ENCODE data around the gene ALOX5.
"Not testable (repeated sequence)": the region's sequence is repeated elsewhere in the genome, so short reads cannot be mapped to it uniquely, and the experiment has no call there.

The ALOX5 gene

DNA sequence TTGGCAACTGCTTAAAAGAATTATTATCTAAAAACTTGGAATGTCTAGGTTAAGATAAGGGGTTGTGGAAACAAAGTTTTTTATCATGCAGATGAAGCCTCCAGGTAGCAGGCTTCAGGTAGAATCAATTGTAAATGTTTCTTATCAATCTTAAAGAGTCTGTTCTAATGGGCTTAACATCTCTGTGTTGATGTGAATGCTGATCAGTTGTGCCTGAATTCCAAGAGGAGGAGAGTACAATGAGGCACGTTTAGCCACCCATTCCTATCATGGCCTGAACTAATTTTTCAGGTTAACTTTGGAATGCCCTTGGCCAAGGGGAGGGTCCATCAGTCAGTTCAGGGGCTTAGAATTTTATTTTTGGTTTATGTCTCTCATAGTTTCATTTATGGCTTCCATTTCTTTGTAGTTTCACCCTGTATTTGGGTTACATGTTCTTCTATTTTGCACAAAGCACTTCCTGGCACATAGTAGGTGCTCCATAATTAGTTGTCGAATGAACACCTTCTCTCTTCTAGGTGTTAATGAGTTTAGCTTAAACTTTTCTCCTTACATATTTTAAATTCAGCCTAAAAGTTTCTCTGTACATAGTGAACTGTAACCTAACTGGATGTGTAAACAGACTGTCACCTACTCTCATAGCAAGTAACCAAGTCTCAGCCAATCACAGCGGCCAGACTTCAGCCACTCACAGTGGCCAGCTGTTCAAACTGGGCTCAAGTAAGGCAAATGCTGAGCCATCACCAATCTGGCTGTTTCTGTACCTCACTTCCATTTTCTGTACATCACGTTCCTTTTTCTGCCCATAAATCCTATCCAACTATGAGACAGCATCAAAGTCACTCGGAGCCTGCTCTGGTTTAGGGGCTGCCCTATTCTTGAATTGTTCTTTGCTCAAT is 34.7 kb downstream of the ALOX5 start:
- no peak for DNase-seq

DNA sequence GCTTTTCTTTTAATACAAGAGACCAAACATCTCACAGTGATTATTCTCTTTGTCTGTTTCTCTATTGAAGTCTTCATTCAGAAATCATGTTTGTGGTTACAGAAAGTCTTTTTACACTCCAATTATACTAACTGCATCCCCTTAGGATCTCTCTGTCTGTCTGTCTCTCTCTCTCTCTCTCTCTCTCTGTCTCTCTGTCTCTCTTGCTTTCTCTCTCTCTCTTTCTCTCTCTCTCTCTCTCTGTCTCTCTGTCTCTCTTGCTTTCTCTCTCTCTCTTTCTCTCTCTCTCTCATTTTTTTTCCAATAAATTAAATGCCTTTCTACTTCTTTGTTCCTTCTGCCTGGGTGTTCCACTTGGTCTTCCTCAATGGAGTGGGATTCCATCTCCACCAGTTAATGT is 35.3 kb downstream of the ALOX5 start:
- DNase-seq, result not testable (repeated sequence)

DNA sequence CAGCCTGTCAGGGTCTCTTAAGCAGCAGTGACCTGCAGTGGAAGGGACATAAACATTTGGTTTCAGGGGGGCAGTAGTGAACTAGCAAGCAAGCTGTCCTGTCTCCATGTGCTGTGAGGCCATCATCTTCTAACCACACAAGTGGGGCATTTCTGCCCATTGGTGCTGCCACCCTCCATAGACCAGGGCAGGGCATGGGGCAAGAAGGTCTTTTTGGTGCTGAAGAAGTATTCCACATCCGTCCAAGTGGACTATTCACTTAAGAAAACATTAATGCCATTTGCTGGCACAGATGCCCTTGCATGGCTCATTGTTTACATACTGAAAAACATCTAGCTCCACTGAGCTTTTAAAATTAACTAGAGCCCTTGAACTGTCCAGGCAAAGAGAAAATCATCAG is 35.8 kb downstream of the ALOX5 start:
- DNase-seq, result no peak

DNA sequence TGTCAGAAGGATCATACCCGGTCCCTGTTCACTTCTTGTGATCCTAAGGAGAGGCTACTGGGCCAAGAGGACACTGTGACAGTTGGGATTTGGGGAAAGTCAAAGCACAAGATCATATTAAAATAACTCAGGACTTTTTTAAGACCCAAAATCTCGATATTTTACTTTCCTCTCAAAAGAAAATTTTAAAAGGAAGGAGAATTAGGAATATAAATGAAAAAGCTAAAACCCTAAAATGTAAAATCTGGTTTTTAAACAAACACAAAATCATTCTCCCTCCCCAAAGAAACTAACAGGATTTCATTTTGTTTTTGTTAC is 36.4 kb downstream of the ALOX5 start:
- no peak for DNase-seq

DNA sequence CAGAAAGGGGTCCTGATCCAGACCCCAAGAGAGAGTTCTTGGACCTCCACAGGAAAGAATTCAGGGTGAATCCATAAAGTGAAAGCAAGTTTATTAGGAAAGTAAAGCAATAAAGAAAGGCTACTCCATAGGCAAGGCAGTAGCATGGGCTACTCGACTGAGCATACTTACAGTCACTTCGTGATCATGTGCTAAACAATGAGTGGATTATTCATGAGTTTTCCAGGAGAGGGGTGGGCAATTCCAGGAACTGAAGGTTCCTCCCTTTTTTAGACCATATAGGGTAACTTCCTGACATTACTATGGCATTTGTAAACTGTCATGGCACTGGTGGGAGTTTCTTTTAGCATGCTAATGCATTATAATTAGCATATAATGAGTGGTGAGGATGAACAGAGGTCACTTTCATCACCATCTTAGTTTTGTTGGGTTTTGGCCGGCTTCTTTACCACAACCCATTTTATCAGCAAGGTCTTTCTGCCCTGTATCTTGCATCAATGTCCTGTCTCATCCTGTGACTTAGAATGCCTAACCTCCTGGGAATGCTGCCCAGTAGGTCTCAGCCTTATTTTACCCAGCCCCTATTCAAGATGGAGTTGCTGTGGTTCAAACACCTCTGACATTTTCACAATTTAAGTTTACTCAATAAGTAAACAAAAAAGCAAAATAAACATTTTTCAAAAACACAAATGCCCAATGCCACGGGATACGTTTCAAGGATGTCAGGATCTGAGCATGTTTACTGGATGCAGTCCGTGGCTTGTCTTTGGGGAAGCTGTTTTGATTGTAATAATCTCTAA is 37.0 kb downstream of the ALOX5 start:
- no peak for DNase-seq

DNA sequence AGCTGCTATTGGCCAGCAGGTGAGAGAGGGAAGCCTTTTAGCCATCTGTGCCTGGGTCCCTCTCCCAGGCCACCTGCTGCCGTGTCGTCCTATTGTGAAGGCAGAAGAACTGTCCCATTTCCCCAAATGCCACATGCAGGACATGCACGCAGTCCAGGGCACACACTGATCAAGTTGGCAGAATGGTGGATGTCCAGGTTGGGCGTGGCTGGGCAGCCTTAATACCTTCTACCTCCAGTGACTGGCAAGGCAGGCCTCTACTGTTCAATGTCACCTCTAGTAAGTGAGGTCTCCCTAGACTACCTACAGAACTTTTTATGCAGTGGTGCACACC is 37.6 kb downstream of the ALOX5 start:
- no peak for DNase-seq

DNA sequence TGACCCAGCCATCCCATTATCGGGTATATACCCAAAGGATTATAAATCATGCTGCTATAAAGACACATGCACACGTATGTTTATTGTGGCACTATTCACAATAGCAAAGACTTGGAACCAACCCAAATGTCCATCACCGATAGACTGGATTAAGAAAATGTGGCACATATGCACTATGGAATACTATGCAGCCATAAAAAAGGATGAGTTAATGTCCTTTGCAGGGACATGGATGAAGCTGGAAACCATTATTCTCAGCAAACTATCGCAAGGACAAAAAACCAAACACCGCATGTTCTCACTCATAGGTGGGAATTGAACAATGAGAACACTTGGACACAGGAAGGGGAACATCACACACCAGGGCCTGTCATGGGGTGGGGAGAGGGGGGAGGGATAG is 41.0 kb downstream of the ALOX5 start:
- DNase-seq, result not testable (repeated sequence)

DNA sequence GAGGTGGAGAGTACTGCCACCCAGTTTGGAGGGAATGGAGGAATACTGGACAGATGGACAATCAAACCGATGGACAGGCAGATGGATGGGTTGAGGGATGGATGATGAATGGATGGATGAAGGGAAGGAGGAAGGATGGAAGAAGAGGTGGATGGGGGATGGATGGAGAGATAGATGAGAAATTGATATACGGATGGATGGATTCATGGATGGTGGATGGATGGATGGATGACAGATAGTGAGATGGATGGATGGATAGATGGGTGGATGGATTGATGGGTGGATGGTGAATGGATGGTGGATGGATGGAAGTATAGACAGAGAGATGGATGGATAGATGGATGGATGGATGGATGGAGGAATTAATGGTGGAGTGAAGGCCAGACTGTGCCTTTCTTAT is 42.6 kb downstream of the ALOX5 start:
- no peak for DNase-seq

DNA sequence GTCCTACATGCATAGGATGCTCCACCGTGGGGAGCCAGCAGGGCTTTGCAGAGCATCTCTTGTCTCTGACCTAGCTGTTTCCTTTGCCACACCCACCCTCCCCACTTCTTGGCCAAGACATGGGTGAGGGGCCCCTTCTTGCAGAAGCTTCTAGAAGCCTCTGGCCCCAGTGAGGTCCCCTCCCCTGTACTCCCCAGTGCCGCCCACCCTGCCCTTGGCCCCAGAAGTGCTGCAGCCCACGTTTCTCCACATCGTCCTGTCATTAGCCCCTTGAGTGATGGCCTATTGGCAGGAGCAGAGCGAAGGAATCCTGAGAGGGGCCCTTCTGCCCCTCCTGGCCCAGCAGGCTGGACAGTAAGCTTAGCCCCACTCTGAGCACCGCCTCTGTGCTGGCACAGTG is 43.7 kb downstream of the ALOX5 start:
- no peak for DNase-seq

DNA sequence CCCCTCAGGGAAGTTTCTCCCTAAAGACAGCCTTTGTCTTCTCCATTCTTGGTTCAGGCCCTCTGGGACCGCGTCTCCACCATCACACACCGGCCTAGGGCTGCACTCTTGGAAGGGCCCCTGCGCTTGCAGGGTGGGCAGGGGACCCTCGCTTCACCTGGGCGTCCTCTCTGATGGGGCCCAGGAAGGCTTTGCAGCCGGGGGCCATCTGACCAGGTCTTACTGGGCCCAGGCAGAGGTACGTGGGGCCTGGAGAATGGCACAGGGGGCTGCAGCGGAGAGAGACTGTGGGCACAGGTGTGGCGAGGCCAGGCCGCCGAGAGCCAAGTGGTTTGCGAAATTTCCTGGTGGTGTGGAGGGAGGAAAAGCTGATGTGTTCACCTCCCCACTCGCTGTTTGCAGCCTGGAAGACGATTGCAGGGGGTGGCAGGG is 44.4 kb downstream of the ALOX5 start:
- DNase-seq, result no peak

DNA sequence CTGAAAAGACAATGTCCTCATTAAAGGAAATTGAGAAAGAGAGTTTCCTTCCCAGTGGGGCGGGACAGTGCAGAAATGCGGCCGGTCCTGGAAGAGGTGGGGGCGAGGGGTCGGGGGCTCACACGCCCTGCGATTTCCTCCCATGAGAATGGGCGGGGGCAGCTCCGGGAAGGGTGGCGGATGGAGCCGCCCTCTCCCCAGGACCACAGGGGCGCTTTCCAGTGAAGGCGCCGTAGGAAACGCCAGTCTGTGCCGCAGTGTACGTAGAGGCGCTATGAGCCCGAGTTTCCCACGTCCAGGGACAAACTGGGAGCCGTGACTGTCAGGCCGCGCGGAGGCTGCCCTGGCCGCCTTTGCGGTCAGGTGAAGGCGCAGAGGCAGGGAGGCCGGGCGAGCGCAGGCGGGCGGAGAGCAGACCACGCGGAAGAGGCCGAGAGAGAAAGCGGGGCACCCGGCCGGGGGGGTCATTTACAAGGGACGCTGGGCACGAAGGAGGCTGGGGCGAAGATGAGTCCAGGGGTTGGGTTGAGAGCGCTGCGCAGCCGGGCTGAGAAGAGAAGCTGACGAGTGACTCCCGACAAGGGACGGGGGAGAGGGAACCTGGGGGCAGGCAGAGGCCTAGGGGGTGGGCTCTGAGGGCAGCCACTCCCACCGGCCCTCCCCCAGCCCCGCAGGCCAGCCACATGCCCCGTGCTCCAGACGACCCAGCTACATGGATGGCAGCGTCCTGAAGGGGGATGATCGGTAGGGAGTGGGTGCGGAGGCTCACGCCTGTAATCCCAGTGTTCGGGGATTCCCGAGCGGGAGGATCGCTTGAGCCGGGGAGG is 45.0 kb downstream of the ALOX5 start:
- peak; percentile 52 for DNase-seq

DNA sequence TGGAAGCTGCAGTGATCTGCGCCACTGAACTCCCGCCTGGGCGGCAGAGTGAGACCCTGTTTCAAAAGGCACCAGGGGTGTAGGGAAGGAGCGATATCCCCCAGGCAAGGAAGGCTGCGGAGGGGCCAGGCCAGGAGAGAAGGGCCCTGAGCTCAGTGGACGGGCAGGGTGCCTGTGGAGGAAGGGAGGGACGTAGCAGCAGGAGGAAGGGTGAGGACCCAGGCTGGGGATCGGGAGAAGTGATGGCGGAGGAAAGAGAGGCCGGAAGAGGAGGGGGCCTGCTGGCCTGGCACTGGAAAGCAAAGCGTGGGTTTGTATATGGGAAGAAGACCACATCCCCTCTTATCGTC is 45.6 kb downstream of the ALOX5 start:
- DNase-seq, result no peak

DNA sequence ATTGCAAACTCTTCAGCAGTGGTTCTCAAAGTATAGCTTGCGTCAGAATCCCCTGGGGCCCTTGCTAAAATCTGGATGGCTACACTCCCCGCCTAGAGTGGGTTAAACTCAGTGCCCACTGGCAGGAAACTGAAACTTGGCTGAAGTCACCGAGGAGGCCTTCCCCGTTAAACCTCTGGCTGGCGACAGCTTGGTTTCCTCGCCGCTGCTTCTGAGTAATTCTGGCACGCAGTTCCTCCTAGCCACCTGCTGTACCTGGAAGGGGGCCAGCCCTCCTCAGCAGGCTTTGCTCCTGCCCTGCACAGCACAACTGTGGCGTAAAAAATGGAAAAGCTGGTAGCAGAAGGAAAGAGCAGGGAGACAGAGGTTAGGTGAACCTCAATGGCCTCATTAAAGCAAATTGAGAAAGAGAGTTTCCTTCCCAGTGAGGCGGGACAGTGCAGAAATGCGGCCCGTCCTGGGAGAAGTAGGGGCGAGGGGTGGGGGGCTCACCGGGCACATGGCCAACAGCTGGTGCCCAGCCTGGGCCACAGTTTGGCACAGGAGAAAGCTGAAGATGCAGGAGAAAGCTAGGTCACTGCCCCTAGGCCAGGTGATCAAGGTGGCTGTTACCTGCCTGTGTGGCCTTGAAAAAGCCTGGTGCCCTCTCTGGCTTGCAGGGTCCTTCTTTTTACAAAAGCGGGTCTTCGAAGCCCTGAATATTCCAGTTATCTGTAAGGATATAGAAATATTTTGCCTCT is 46.6 kb downstream of the ALOX5 start:
- peak; percentile 27 for DNase-seq

DNA sequence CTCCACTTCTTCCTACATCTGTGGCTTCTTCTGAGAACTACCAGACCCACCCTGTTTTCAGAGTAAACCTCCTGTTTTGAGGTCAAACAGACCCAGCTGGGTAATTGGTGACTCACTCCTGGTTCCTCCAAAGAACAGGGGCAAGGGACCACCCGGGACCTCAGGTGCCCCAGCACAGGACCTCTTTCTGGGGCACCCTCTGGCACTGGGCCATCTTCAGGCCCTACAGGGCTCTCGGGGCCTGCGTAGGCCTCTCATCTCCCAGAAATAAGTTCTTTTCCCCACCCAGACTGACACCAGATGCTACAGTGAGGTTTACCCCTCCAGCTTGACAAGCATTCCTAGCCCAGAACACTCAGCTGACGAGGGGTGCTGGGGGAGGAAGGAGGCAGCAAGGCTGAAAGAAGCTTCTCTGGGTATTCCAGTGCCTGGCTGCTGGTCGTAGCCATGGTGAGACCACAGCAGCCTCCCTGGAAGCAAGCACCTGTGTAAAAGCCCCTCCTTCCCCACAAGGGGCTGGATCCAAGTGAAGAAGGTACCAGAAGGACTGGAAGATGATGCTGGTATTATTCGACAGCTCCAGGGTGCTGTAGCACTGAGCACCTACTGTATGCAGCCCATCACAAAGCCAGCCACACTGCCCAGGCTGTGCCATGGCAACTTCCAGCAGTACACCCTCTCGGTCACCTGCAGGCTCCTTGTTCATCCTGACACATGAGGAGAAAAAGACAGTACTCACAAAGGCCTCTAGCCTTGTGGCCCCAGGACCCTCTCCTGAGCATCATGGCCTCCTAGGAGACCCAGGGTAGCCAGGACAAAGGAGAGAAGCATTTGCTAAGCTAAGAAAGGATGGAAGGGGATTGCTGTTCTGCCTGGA is 47.4 kb downstream of the ALOX5 start:
- DNase-seq, result no peak

DNA sequence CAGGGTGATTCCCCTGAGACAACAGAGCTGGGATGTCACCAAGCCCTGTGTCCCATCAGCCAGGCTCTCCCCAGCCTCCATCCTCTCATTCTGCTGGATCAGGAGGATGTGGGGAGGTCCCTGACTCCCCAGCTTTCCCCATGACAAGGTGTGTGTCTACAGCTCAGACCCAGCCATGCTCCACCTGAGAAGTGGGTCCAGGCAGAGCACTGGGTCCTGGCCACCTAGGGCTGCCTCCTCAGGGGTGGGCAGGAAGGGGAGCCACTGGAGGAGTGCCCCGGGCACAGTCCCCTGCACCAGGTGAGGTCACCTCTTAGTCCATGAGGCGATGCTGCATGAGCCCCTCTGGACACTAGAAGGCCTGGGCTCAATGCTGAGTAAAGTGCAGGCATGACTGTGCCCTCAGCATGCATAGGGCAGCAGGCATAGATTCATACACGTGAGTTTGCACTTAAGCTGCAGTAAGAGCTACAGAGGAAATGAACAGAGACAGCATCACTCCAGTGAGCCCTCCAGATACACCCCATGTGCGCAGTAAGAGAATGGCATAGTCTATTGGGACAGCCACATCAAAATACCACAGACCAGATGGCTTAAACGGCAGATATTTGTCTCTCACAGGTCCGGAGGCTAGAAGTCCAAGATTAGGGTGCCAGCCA is 48.3 kb downstream of the ALOX5 start:
- no peak for DNase-seq

DNA sequence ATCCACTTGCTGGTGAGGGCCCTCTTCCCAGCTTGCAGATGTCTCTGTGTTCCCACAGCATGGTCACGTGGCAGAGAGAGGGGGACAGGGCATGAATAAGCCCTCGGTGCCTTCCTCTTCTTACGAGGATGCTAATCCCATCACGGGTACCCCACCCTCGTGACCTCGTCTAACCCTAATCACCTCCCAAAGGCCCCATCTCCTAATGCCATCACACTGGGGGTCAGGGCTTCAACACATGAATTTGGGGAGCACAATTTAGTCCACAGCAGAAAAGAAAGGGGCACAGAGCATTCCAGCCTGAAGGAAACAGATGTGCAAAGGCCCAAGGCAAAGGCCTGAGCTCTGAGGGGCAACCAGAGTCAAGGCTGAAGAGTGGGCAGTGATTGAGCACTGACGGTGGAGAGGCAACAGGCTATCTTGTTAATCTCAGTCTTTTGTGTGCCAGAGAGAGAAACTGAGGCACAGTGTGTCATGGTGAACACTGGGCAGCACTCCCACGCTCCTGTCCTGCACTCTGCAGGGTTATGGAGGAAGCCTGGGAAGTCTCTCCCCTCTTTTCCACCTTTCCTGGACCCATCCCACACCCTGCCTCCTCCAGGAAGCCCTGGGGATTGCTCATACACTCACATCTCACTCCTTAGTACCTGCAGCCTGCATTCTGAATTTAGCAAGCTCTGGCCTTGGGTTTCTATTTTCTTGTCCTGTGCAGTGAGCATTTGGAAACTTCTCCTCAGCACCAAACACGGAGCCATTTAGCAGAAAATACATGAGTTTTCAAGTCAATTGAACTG is 49.0 kb downstream of the ALOX5 start:
- no peak for DNase-seq

DNA sequence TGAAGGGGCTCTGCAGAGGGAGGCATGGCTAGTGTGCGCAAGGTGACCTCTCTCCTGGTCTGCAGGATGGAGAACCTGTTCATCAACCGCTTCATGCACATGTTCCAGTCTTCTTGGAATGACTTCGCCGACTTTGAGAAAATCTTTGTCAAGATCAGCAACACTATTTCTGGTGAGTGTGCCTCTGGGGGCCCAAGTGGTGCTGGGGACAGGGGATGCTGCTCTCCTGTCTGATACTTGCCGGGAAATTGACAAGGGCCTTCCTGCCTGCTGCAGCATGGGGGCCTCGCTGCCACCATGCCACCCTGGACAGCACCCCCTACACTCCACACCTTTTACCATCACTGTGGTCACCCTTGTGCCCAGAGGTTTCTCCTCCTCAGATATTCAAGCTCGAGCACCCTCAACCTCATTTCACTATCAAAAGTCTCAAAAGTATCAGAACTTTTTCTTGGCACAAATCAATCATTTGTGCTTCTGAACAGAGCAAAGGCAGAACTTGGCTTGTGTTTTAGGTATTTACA is 50.0 kb downstream of the ALOX5 start:
- no peak for DNase-seq

DNA sequence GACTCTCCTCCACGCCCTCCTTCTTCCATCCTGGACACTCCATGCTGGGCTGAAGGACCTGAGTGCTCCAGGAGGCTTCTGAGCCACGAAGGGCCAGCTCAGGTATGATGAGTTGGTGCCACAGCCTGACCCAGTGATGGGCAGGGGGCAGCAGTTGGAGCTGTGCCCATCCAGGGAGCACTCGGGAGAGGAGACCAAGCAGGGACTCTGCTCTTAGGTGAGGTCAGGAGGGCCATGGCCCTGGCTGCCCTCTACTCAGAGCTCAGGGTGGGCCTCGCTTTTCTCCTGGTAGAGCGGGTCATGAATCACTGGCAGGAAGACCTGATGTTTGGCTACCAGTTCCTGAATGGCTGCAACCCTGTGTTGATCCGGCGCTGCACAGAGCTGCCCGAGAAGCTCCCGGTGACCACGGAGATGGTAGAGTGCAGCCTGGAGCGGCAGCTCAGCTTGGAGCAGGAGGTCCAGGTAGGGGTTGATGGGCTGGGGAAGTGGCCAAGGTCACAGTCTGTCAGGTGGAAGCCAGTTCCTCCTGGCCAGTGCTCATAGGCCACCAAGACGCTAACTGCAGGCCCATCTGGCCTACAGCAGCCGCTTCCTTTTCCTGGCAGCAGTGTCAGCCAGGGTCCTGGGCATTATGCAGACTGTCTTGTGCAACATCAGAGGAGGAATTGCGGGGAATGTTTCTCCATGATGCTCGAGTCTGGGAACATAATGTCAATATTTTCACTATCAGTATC is 50.8 kb downstream of the ALOX5 start:
- DNase-seq, result no peak

All from EL (cell line).